ENCODE results near the gene SLC22A5. TPM values are rescaled to one million over a fixed set of nuclear protein-coding genes. Genes with fewer than 3 reads are reported as not detected.
A peak's percentile ranks its signal among the peaks of the same experiment; 100 is the strongest.

Gene SLC22A5
- total RNA-seq, 3 donors from 2014 or later, result 6.6 to 31.5 (median 23.3) TPM

- intact Hi-C loops (cut with DNase I; ENCODE audit: low total_unique reads), result no loop called here
Observed at GRCh38 chr5:132417010-132417439, 47.5 kb downstream of the SLC22A5 start.

DNA sequence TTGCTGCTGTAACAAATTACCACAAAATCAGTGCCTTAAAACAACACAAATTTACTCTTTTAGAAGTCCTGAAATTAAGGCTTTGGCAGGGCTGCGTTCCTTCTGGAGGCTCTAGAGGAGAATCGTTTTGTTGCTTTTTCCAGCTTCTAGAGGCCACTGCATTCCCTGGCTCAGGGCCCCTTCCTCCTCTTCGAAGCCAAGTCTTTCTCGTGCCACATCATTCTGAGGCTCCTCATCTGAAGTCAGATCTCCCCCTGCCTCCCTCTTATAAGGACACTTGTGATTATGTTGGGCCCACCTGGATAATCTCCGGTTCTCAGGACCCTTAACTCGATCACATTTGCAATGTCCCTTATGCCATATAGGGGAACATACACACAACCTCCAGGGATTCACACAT is 48.0 kb downstream of the SLC22A5 start:
- DNase-seq (ENCODE audit: low spot score in 2 of 2), result no peak
- Histone ChIP-seq H3K9me3 (no peaks in the 10 kb centered on the region), H3K4me1 (peaks cover 10 to 24% of the 10 kb centered on the region in 2 donors), H3K27me3 (no peaks in the 10 kb centered on the region), H3K36me3 (no peaks in the 10 kb centered on the region), H3K4me3 (peak overlapping the region in 1 of 3 donors; percentile 6), H3K27ac (peak overlapping the region; percentile 44 to 71)
- TF ChIP-seq CTCF (IDR thresholded peaks at IDR 0.05) (no peak), POLR2AphosphoS5 (IDR thresholded peaks at IDR 0.05) (no peak), POLR2A (IDR thresholded peaks at IDR 0.05) (no peak)
- intact Hi-C loops (cut with DNase I; ENCODE audit: low total_unique reads), result no loop called here

More at GRCh38 chr5:132417010-132417439, 47.5 kb downstream of the SLC22A5 start:
- Histone ChIP-seq H3K27me3 (no peaks in the 10 kb centered on the region), H3K9me3 (no peaks in the 10 kb centered on the region), H3K4me3 (peak overlapping the region in 1 of 3 donors; percentile 6), H3K27ac (peak overlapping the region; percentile 44 to 71), H3K36me3 (no peaks in the 10 kb centered on the region), H3K4me1 (peaks cover 10 to 24% of the 10 kb centered on the region in 2 donors)
- no peak for TF ChIP-seq CTCF (IDR thresholded peaks at IDR 0.05)
- TF ChIP-seq POLR2A (IDR thresholded peaks at IDR 0.05), result no peak
- TF ChIP-seq POLR2AphosphoS5 (IDR thresholded peaks at IDR 0.05), result no peak
- peak in 1 of 2 donors; percentile 55 for DNase-seq (ENCODE audit: low spot score in 2 of 2)

DNA sequence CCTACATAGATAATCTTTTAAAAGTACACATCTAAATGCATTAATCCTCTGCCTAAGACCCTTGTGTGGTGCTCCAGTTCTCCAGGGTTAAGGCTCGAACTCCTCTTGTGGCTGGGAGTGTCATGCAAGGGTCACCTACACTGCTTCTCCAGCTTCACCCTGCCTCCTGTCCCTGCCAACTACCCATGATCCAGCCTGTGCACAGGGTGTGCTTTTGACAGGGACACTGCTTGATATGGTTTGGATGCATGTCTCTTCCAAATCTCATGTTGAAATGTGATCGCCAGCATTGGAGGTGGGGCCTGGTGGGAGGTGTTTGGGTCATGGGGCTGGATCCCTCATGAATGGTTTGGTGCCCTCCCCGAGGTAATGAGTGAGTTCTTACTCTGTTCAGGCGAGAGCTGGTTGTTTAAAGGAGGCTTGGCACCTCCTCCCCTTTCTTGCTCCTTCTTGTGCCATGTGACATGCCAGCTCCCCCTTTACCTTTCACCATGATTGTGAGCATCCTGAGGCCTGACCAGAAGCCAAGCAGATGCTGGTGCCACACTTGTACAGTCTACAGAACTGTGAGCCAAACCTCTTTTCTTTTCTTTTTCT is 48.5 kb downstream of the SLC22A5 start:
- intact Hi-C loops (cut with DNase I; ENCODE audit: low total_unique reads), result loop anchor here (1.0 kb wide), 1 partner anchor 37 kb away; no protein-coding TSS in a partner anchor
- Histone ChIP-seq H3K9me3 (no peaks in the 10 kb centered on the region), H3K4me1 (peaks cover 10 to 24% of the 10 kb centered on the region in 2 donors), H3K4me3 (no peak overlapping the region), H3K36me3 (no peaks in the 10 kb centered on the region), H3K27ac (peak overlapping the region; percentile 44 to 71), H3K27me3 (no peaks in the 10 kb centered on the region)
- TF ChIP-seq POLR2AphosphoS5 (IDR thresholded peaks at IDR 0.05) (no peak), CTCF (IDR thresholded peaks at IDR 0.05) (no peak), POLR2A (IDR thresholded peaks at IDR 0.05) (no peak)
- DNase-seq (ENCODE audit: low spot score in 2 of 2), result no peak

- Histone ChIP-seq H3K4me1 (peaks cover 10 to 24% of the 10 kb centered on the region in 2 donors), H3K27ac (peak overlapping the region; percentile 44 to 79)
Observed at GRCh38 chr5:132418881-132419280, 49.4 kb downstream of the SLC22A5 start.

More at GRCh38 chr5:132418881-132419280, 49.4 kb downstream of the SLC22A5 start:
- DNase-seq (ENCODE audit: low spot score in 2 of 2), result no peak
- Histone ChIP-seq H3K27me3 (no peaks in the 10 kb centered on the region), H3K36me3 (no peaks in the 10 kb centered on the region), H3K4me3 (no peak overlapping the region), H3K9me3 (no peaks in the 10 kb centered on the region)
- intact Hi-C loops (cut with DNase I; ENCODE audit: low total_unique reads), result loop anchor here (1.0 kb wide), 1 partner anchor 36 kb away; no protein-coding TSS in a partner anchor
- TF ChIP-seq POLR2AphosphoS5 (IDR thresholded peaks at IDR 0.05) (no peak), CTCF (IDR thresholded peaks at IDR 0.05) (no peak), POLR2A (IDR thresholded peaks at IDR 0.05) (no peak)

Data from breast epithelium (tissue), 4 donors.